WTC11 (cell line): Measurements from ENCODE around the gene TSPAN10.

Source experiments
- AFF4 ChIP-seq: sonication (generic); formaldehyde crosslinking; IDR thresholded peaks from 2 replicates; pipeline ENCODE4 v1.8.1; 2023; ENCODE audit warnings: mild to moderate bottlenecking, missing genetic modification reagents, borderline replicate concordance
- ATF3 ChIP-seq: sonication (generic); formaldehyde crosslinking; conservative IDR thresholded peaks from 2 replicates; pipeline ENCODE4 v1.8.1; 2022; ENCODE audit warnings: mild to moderate bottlenecking, missing genetic modification reagents
- CTCF ChIP-seq: fragments of 200-600 bp; IDR thresholded peaks from 2 replicates; pipeline ENCODE4 v1.8.0; 2022; ENCODE audit warnings: antibody characterized with exemption
- ELF4 ChIP-seq: sonication (generic); formaldehyde crosslinking; IDR thresholded peaks from 2 replicates; pipeline ENCODE4 v1.8.1; 2022; ENCODE audit warnings: low read depth, mild to moderate bottlenecking, moderate library complexity, missing genetic modification reagents
- ESRRA ChIP-seq: sonication (generic); formaldehyde crosslinking; IDR thresholded peaks from 2 replicates; pipeline ENCODE4 v1.8.1; 2022; ENCODE audit warnings: mild to moderate bottlenecking, missing genetic modification reagents, borderline replicate concordance
- FOXP1 ChIP-seq: sonication (generic); formaldehyde crosslinking; IDR thresholded peaks from 2 replicates; pipeline ENCODE4 v1.8.0; 2022; ENCODE audit warnings: missing genetic modification reagents, mild to moderate bottlenecking, moderate library complexity, borderline replicate concordance
- MXD4 ChIP-seq: fragments of 250-450 bp; sonication (Bioruptor Pico); IDR thresholded peaks from 2 replicates; pipeline ENCODE4 v1.8.0; 2021; ENCODE audit warnings: mild to moderate bottlenecking, moderate library complexity, borderline replicate concordance
- NFE2L1 ChIP-seq: sonication (generic); formaldehyde crosslinking; IDR thresholded peaks from 2 replicates; pipeline ENCODE4 v1.8.1; 2023; ENCODE audit warnings: missing genetic modification reagents
- SMAD3 ChIP-seq: sonication (generic); formaldehyde crosslinking; IDR thresholded peaks from 2 replicates; pipeline ENCODE4 v1.8.0; 2022; ENCODE audit warnings: missing genetic modification reagents, mild to moderate bottlenecking, borderline replicate concordance
- SP1 ChIP-seq: sonication (generic); formaldehyde crosslinking; conservative IDR thresholded peaks from 2 replicates; pipeline ENCODE4 v1.8.1; 2022; ENCODE audit warnings: missing genetic modification reagents
- ZBTB43 ChIP-seq: sonication (generic); formaldehyde crosslinking; IDR thresholded peaks from 2 replicates; pipeline ENCODE4 v1.8.1; 2023; ENCODE audit warnings: mild to moderate bottlenecking, missing genetic modification reagents
- ZNF317 ChIP-seq: sonication (generic); formaldehyde crosslinking; IDR thresholded peaks from 2 replicates; pipeline ENCODE4 v1.8.1; 2023; ENCODE audit warnings: low read depth, mild to moderate bottlenecking, moderate library complexity, missing genetic modification reagents, borderline replicate concordance
- ZNF423 ChIP-seq: fragments of 250-450 bp; sonication (Bioruptor Pico); IDR thresholded peaks from 2 replicates; pipeline ENCODE4 v2.1.2; 2022; ENCODE audit warnings: mild to moderate bottlenecking, moderate library complexity

GRCh38 chr17:81665205-81666091 is 28.5 kb downstream of the TSPAN10 start:
- no peak for TF ChIP-seq ATF3 (CRISPR knock-in tag)
- TF ChIP-seq CTCF = no peak
- TF ChIP-seq SMAD3 (CRISPR knock-in tag) = no peak
- TF ChIP-seq ZNF423 (CRISPR knock-in tag) = no peak
- no peak for TF ChIP-seq ZBTB43 (CRISPR knock-in tag)
- no peak for TF ChIP-seq SP1
- no peak for TF ChIP-seq NFE2L1 (CRISPR knock-in tag)
- no peak for TF ChIP-seq AFF4 (CRISPR knock-in tag)
- no peak for TF ChIP-seq ELF4 (CRISPR knock-in tag)
- TF ChIP-seq ESRRA (CRISPR knock-in tag) = no peak
- TF ChIP-seq MXD4 (CRISPR knock-in tag) = no peak
- no peak for TF ChIP-seq ZNF317 (CRISPR knock-in tag)
- peak; percentile 52; the same call in 1 of the 2 replicates for TF ChIP-seq FOXP1 (CRISPR knock-in tag)
